ENCODE measurements around the gene CARNS1.

GRCh38 chr11:67370351-67371076, 45.0 kb upstream of the CARNS1 start:
- TF ChIP-seq, protein P1, sequence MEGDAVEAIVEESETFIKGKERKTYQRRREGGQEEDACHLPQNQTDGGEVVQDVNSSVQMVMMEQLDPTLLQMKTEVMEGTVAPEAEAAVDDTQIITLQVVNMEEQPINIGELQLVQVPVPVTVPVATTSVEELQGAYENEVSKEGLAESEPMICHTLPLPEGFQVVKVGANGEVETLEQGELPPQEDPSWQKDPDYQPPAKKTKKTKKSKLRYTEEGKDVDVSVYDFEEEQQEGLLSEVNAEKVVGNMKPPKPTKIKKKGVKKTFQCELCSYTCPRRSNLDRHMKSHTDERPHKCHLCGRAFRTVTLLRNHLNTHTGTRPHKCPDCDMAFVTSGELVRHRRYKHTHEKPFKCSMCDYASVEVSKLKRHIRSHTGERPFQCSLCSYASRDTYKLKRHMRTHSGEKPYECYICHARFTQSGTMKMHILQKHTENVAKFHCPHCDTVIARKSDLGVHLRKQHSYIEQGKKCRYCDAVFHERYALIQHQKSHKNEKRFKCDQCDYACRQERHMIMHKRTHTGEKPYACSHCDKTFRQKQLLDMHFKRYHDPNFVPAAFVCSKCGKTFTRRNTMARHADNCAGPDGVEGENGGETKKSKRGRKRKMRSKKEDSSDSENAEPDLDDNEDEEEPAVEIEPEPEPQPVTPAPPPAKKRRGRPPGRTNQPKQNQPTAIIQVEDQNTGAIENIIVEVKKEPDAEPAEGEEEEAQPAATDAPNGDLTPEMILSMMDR (IDR thresholded peaks at IDR 0.05; ENCODE audit: insufficient read depth, low read length) = no peak
- no peak for TF ChIP-seq POLR2AphosphoS5 (IDR thresholded peaks at IDR 0.05; ENCODE audit: low read depth)
- TF ChIP-seq, protein P2, sequence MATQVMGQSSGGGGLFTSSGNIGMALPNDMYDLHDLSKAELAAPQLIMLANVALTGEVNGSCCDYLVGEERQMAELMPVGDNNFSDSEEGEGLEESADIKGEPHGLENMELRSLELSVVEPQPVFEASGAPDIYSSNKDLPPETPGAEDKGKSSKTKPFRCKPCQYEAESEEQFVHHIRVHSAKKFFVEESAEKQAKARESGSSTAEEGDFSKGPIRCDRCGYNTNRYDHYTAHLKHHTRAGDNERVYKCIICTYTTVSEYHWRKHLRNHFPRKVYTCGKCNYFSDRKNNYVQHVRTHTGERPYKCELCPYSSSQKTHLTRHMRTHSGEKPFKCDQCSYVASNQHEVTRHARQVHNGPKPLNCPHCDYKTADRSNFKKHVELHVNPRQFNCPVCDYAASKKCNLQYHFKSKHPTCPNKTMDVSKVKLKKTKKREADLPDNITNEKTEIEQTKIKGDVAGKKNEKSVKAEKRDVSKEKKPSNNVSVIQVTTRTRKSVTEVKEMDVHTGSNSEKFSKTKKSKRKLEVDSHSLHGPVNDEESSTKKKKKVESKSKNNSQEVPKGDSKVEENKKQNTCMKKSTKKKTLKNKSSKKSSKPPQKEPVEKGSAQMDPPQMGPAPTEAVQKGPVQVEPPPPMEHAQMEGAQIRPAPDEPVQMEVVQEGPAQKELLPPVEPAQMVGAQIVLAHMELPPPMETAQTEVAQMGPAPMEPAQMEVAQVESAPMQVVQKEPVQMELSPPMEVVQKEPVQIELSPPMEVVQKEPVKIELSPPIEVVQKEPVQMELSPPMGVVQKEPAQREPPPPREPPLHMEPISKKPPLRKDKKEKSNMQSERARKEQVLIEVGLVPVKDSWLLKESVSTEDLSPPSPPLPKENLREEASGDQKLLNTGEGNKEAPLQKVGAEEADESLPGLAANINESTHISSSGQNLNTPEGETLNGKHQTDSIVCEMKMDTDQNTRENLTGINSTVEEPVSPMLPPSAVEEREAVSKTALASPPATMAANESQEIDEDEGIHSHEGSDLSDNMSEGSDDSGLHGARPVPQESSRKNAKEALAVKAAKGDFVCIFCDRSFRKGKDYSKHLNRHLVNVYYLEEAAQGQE (IDR thresholded peaks at IDR 0.05; ENCODE audit: insufficient replicate concordance, low read depth) = no peak
- no peak for TF ChIP-seq GABPA (IDR thresholded peaks at IDR 0.05; ENCODE audit: low read depth)
- no peak for TF ChIP-seq SPI1 (IDR thresholded peaks at IDR 0.05; ENCODE audit: borderline replicate concordance, low read depth)

All from HL-60 (cell line).